HG02588 (cell line): ENCODE measurements around the gene CETN2.

ENCODE experiments used
- ATAC-seq: cut with Tn5 transposase; IDR thresholded peaks from one replicate; pipeline ENCODE4 v1.9.1; 2021; ENCODE audit warnings: mild to moderate bottlenecking, moderate library complexity; ENCODE audit not compliant: unreplicated experiment

Gene CETN2

DNA sequence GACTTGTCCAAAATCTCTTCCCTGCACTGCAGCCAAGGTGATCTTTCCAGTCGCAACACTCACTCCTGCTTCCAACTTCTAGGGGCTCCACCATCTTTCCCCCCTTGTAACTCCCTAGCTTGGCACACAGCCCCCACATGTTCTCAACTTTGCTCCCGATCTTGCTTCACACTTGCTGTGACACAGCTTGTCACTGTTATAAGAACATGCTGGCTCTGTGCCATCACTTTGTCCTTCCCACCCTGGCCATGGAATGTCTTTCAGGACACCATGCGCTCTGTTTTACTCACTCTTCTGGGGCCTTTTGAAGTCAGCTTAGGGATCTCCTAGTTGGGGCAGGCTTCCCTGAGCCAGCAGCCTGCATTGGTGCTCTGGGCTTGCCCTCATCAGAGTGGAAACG, 2.8 kb upstream of the CETN2 start:
- no peak for ATAC-seq

DNA sequence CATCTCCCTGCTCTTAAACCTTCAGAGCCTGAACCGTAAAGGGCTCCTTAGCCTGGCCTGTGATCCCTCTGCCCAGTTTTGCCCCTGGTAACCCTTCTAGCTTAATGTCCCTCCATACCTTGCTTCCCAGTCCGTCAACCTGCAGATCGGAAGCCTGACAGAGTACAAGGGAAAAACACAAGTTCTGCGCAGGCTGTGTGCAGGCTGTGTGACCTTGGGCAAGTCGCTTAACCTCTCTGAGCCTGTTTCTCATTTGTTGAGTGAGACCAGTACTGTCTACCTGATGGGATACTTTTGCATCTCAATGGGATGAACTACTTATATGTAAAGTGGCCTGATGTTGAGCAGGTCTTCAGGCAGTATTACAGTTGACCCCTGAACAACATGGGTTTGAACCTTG, 2.0 kb upstream of the CETN2 start:
- no peak for ATAC-seq

DNA sequence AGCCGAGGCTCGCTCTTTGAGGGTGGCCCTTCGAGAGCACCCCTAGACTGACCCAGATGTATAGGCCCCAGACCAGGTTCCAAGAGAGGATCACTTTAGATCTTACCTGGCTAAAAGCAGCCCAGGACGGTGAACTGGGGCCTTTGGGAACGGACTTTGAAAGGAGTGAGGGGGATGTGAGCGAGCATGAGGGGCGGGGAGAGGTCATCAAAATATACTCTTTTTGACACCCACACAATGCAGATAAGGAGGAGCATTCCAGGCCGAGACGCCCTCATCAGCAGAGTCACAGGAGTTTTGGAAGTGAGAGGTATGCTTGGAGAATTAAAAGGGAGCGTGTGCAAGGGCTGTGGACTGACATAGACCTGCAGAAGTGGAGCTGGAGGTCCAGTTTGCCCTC, 834 bp upstream of the CETN2 start:
- no peak for ATAC-seq

DNA sequence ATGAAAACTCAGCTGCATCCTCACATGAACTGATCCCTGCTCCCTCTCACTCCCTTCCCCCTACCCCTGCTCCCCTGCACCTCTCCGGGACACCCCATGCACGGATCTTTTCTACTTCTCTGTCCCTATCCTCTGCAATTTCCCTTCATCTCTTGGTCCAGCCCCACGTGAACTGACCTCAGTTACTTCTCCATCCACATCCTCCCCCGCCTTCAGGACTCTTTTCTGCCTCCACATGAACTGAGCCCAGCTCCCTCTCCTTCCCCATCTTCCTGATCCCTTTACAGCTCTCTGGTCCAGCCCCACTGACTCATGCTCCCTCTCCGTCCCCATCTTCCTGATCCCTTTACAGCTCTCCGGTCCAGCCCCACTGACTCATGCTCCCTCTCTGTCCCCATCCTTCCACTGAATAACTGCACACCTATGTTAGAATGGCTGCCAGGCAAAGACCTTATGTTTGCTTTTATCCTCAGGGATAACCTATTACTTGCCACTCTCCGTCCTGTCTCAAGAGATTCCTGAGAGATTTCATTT, 5.6 kb downstream of the CETN2 start:
- ATAC-seq: no peak

DNA sequence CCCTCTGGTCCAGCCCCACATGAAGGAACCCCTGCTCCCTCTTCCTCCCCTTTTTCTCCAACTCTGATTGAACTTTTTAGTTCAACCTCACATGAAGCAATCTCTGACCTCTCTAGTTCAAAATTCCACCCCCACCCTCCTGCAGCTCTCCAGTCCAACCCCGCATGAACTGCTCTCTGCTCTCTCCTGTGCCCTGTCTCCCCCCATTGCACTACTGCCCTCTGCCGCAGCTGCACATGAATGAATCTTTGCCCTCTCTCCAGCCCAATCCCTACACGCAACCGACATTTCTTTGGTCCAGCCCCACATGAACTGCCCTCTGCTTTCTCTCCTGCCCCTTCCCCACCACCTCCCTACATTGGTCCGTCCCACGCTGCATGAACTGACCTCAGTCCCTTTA, 6.9 kb downstream of the CETN2 start:
- no peak for ATAC-seq

DNA sequence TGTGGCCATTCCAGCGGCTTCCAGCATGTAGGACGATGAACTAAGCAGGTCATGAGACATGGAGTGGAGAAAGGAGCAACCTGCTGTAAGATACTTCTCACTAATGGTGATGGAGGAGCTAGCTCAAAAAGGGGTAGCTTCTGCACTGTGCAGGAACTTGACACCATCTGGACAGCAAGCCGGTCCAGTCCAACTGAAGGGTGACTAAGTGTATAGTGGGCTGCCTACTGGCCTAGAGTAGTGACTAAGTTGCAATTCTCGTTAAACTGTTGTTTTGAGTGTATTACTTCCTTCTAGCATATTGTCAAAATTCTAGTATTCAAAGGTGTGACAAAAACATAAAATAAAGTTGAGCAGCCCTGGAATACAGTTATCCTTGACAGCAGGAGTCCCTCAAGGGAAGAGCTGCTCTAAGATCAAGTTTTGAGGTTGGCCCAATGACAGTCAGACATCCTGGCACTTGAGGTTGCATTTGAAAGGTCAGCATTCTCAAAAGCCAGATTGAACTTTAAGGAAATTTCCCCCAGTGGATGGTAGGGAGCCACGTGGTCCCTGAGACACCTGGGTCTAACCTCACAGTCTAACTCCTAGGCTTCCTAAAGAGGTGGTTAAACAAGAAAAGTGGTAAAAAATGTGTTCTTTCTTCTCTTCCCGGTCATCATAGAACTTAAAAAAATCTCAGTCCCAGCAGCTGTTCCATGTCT, 8.0 kb downstream of the CETN2 start:
- no peak for ATAC-seq

DNA sequence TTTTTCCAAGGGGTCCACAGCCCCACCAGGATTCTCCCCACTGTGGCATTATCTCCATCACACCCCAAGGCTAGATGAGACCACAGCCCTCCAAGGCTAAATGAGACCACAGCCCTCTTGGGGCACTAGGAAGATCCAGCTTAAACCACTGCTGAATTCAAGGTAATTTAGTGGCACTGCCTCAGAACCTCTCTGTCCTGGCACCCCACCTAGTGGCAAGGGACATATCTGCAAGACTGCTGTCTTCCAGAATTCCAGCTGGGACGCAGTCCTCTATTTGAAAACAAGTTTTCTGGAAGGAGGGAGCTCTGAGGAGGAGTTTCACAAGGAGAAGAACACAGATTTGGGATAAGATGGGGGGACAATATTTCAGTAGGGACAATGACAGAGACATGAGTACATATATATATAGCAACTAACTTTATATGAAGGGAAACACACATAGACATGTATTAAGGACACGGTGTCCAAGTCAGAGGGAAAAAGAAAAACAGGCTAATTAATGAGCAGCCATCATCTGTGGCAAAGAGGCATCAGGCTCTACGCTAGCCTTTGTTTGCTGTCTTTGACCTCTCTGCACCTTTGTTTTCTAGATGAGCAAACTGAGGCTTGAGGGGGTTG, 9.3 kb downstream of the CETN2 start:
- ATAC-seq: no peak

DNA sequence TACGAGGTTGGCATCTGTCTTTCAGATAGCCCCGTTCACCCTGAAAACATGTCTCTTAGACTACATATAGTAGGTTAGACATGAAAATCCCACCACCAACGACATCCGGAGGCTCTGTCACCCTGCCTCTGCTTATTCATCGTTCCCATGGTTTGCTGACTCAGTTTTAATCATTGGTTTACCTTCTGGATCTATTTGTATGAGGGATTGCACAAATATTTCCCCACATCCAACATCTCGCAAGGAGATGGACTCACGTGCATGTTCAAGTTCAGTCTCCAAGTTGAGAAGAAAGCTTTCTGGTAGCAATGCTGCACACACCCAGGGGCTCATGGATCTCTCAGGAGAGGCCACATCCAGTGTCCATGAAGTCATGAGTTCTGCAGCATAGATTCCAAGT, 10.8 kb downstream of the CETN2 start:
- no peak for ATAC-seq

DNA sequence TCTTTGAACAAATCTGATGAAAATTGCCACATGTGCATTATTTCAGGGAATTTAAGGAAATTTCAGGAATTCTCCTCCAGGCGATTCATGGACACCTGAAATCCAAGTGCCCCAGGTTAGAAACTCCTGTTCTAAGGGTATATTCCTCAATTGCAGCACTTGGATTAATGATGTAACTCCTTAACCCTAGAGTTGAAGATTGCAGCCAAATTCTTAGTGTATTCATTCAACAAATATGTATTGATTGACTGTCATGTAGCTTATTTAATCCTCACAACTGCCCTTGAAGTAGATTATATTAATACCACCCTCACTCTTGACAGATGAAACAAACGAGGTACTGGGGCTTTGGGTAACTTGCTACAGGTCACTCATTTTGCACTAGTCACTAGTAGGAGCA, 11.3 kb downstream of the CETN2 start:
- ATAC-seq: no peak

DNA sequence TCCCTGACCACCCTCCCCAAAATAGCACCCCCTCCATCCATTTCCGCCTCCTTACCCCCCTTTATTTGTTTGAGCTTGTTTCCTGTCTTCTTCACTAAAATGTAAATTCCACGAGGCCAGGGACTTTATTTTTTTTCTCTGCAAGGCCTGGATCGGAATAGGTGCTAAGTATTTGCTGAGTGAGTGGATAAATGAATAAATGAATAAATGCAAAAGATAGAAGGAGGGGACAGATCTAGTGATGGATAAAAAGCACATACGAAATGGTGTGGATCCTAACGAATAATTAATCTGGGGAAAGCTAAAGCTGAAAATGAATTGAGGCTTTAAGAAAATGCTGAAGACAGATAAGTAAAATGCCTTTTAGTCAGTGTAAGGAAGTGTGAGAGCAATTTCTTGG, 12.2 kb downstream of the CETN2 start:
- no peak for ATAC-seq

DNA sequence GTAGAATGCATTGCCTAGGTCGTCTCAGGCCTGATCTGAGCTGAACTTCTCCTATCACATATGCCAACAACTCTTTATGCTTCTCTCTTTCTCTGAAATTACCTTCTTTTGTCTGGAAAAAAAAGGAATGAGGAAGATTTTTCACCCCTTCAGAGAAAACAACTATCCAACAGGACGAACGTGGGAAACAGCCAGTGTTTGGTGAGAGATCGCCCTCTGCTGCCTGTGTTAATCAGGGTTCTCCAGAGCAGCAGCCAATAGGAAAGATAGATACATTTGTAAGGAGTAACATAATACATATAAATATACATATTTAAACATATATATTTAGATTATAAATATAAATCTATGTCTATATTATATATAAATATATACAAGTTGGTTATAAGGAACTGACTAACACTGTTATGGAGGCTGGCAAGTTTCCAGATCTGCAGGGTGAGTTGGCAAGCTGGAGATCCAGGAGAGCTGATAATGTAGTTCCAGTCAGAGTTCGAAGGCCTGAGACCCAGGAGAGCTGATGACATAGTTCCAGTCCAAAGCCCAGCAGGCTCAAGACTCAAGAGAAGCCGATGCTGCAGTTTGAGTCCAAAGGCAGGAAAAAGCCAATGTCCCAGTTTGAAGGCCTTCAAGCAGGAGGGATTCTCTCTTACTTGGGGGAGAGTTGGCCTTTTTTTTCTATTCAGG, 13.3 kb downstream of the CETN2 start:
- ATAC-seq: no peak

DNA sequence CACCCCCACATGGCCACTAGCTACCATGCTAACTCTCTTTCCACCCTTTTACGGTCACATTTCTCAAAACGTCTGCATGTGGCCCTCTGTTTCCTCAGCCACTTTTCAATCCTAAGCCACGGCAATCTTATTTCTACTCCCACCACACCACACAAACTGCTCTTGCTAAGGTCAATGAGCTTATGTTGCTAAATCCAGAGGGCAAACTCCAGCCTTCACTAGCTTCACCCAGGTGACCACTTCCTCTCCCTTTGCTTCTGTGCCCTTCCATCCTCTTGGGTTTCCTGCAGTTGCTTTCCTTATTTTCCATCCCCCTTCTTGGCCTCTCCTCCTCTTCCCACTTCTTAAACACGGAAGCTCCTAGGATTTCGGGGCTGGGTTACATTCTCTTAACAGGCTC, 16.5 kb downstream of the CETN2 start:
- no peak for ATAC-seq

DNA sequence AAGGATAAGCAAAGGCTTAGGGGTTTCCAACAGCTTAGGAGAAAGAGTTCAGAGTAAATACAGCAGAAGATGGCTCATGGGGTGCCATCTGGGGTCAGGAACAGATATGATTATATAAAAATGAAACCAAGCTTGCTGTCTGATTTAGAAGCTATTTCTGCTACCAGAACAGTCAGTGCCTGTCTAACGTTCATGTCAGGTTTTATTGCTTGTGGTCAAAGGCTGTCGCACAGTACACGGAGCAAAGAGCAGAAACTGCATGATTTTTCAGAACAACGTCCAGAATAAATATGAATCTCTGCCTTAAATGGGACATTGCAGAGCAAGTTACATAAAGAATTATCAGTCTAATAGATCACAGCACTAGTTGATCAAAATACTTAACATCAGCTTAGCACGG, 17.4 kb downstream of the CETN2 start:
- ATAC-seq: no peak

DNA sequence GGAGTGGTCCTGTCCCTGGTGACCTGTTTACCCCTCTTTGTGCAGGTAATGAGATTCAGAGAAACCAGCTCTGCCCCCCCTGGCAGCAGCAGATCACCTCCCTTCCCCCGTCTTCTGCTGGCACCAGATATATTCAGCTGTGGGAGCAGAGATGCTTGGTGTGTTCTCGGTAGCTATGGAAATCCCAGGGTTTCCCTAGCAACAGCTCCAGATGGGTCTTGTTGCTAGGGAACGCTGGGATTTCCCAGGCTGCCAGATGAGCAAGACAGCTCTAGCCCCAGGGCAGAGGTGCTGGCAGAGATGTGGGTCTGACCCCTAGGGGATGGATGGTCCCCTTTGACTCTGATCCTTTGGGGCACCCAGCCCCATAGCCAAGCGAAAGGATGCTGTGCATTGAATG, 20.2 kb downstream of the CETN2 start:
- no peak for ATAC-seq

DNA sequence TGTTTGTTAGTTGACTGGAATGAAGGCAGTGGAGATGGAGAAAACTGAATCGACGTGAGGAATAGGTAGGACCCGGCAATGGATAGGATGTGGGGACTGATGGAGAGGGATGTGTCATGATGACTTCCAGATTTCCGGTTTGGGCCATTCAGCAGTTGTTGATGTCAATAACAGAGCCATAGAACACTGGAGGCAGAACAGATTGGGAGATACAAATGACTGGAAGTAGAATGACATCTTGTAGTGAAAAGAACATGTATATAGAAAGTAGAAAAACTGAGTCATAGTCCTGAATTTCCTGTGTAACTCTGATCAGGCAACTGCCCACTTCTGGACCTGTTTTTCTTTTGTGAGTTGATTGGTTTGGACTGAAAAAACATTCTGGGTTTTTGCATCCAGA, 24.5 kb downstream of the CETN2 start:
- ATAC-seq: no peak

DNA sequence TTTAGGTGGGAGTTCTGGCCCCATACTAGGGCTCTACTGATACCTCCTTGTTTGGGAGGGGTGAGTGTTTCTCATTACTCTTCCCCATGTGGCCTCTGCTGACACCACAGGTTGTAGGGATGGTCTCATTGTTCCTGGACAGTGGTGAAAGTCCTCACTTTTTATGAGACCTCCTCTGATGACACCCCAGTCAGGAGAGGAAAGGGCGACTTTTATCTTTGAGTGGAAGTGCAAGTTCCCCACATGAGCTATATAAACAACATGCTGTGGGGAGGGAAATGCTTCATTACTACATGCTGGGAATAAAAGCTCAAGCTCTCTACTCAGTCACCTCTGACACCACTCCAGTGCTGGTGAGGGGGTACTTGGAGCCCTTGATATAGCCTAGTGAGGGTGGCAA, 31.6 kb downstream of the CETN2 start:
- no peak for ATAC-seq

DNA sequence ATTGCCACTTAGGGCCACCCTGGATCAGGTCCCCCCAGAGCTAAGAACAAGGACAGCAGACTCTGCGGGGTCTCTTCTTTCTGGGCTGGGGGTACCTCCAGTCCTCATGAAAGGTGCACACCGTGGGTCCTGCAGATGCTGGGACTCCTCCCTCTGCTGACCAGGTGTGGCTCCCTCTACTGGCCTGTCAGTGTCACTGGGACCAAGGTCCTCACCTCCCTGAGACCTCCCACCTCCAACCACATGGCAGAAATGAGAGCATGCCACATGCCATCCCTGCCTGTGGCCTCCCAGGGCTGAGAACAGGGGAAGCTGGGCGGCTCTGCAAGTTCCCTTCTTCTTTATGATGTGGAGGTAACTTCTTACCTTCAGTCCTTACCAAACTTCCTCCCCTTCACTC, 43.5 kb downstream of the CETN2 start:
- ATAC-seq: peak; percentile 67
